ENCODE measurements around the gene SLC38A7.
A peak's percentile ranks its signal among the peaks of the same experiment; 100 is the strongest.
"Not testable (repeated sequence)": the region's sequence is repeated elsewhere in the genome, so short reads cannot be mapped to it uniquely, and the experiment has no call there.

The SLC38A7 gene

GRCh38 chr16:58638148-58639036, 46.2 kb downstream of the SLC38A7 start:
- no peaks in the 10 kb centered on the region for H3K9me3 ChIP-seq
- no peak overlapping the region for H3K4me3 ChIP-seq
- no peaks in the 10 kb centered on the region for H3K4me1 ChIP-seq
- no peak for DNase-seq (ENCODE audit: low spot score in 2 of 2)
- H3K27me3 ChIP-seq (ENCODE audit: low read depth), result no peaks in the 10 kb centered on the region
- in situ Hi-C loops (cut with MboI; ENCODE audit: low sequenced_read_pairs), result no loop called here
- no peaks in the 10 kb centered on the region for H3K36me3 ChIP-seq (replicated peaks)

DNA sequence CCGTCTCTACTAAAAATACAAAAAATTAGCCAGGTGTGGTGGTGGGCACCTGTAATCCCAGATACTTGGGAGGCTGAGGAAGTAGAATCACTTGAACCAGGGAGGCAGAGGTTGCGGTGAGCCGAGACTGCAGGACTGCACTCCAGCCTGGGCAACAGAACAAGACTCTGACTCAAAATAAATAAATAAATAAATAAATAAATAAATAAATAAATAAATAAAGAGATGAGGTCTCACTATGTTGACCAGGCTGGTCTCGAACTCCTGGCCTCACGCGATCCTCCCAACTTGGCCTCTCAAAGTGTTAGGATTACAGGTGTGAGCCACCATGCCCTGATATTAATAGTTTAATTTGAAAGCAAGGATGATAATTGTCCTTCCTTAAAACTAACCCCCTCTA, 47.5 kb downstream of the SLC38A7 start:
- H3K27me3 ChIP-seq (ENCODE audit: low read depth); H3K4me1 ChIP-seq; DNase-seq (ENCODE audit: low spot score in 2 of 2); H3K4me3 ChIP-seq; H3K36me3 ChIP-seq (replicated peaks); in situ Hi-C loops (cut with MboI; ENCODE audit: low sequenced_read_pairs); H3K9me3 ChIP-seq: not testable (repeated sequence)

GRCh38 chr16:58636466-58636865, 48.1 kb downstream of the SLC38A7 start:
- in situ Hi-C loops (cut with MboI; ENCODE audit: low sequenced_read_pairs), result no loop called here

GRCh38 chr16:58635502-58635901, 49.1 kb downstream of the SLC38A7 start:
- no peak overlapping the region for H3K4me3 ChIP-seq
- H3K9me3 ChIP-seq, result no peaks in the 10 kb centered on the region
- H3K36me3 ChIP-seq (replicated peaks), result no peaks in the 10 kb centered on the region
- H3K4me1 ChIP-seq, result no peaks in the 10 kb centered on the region
- in situ Hi-C loops (cut with MboI; ENCODE audit: low sequenced_read_pairs), result no loop called here
- DNase-seq (ENCODE audit: low spot score in 2 of 2), result no peak
- no peaks in the 10 kb centered on the region for H3K27me3 ChIP-seq (ENCODE audit: low read depth)

More at GRCh38 chr16:58636466-58636865, 48.1 kb downstream of the SLC38A7 start:
- Histone ChIP-seq H3K9me3 (no peaks in the 10 kb centered on the region), H3K36me3 (replicated peaks) (no peaks in the 10 kb centered on the region), H3K27me3 (ENCODE audit: low read depth) (no peaks in the 10 kb centered on the region), H3K4me1 (no peaks in the 10 kb centered on the region), H3K4me3 (no peak overlapping the region)
- no peak for DNase-seq (ENCODE audit: low spot score in 2 of 2)

DNA sequence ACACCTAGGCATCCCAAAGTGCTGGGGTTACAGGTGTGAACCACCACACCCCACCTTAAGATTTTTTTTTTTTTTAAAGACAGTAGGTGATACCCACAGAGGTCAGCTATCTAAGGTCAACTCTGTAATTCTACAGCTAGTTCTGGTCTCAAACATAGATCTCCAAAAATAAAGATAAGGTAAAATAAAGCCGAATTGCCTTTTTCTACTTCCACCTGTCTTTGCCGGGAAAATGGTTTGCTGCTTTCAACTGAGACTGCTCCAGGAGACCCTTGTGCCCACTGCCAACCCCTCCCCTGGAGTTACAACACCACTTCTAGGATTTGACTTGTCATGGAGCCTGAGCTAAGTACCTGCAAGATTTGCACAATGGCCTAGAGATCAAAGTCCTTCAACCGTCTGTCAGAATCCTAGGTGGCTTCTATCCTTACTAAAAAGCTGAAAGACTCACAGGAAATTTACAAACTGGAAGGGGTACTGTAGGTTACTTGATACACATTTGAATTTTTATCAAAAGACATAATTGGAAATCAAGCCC, 50.2 kb downstream of the SLC38A7 start:
- DNase-seq (ENCODE audit: low spot score in 2 of 2), result no peak
- no peaks in the 10 kb centered on the region for H3K9me3 ChIP-seq
- no peak overlapping the region for H3K4me3 ChIP-seq
- H3K4me1 ChIP-seq, result no peaks in the 10 kb centered on the region
- no peaks in the 10 kb centered on the region for H3K27me3 ChIP-seq (ENCODE audit: low read depth)
- H3K36me3 ChIP-seq (replicated peaks), result peaks cover 3% of the 10 kb centered on the region
- in situ Hi-C loops (cut with MboI; ENCODE audit: low sequenced_read_pairs), result no loop called here

DNA sequence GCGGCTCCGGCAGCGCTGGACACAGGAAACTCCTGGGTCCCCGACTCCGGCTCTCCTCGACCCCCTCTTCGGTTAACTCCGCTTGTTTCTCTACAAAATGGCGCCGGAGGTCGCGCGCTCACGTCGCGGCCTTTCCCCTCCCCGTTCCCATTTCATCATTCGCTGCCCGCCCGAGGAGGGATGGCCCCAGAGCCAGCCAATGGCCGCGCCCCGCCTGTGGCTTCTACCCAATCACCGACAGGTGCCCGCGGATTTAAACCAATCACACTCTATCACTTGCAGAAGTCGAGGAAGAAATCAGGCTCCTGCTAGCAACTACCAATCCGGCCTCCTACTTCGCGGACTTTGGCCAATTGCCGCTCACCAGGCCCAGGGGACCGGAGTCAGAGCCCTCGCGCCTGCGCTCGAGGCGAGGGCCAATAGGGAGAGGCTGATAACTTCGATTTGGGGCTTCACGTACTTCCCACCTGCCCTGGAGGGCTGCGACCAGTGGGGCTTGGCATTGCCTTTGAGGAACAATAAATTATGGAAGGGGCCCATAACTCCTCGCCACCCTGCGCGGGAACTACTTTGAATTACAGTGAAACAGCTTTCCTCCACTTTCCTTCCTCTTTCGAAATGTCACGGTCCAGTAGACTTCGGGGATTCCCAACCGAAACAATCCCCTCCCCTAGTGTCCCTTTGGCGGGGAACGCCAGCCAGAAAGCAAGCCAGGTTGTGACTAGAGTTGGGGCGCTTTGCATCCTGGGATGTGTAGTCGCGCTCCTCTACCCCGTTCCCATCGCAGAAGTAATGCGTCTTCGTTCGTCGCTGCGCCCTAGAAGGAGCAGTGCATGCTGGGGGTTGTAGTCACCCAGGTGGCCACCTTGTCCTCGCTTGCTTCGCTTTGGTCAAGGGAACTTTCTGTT, 54.6 kb downstream of the SLC38A7 start, which contains the start of gene CNOT1:
Gene CNOT1 (minus strand): TSS at position 94 of the 908 bp plus-strand sequence. CDS start 30,489 bp downstream, outside the sequence.
- Histone ChIP-seq H3K4me3 (peak within 1 kb of the TSS; percentile 96), H3K9me3 (no peaks in the 10 kb centered on the region), H3K36me3 (replicated peaks) (peaks cover 8% of the 10 kb centered on the region), H3K4me1 (no peaks in the 10 kb centered on the region), H3K27me3 (ENCODE audit: low read depth) (no peaks in the 10 kb centered on the region)
- in situ Hi-C loops (cut with MboI; ENCODE audit: low sequenced_read_pairs), result no loop called here
- DNase-seq (ENCODE audit: low spot score in 2 of 2), result peak; percentile 98 to 100

DNA sequence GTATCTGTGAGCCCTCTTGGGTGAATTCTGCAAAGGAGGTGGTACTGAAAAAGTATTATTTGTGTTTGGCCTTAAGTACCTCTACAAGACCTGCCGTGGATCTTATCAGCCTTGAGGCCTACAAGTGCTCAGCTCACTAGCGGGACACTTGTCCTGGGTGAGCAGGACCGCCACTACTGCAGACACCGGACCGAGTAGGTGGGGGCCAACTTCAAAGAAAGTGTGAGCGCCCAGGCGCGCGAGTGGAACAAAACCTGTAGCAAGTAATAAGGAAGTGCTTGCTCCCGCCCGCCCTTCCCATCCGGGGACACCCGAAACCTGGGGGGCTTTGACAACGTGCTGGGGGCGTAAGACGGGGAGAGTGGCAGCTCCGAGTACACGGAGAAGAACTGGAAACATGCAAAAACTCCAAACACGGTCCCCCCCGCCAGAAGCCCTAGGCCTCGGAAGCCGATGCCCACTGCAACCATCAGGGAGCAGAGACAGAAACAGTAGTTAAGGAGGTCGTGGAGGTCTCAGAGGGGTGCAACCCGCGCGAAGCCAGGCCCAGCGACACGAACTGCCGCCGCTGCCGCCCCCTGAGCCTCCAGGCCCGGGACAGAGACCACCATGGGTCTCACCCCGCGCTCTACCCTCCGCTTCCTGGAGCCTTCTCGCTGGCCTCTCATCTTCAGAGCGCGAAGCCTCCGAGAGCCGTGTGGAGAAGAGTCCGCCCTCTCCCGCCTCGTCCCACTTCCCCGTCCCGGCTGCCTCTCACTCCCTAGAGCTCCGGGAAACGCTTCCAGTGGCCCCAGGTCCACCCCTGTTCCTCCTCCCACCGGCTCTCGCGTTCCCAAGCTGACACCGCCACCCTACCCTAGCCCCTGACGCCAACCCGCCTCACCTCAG, 55.5 kb downstream of the SLC38A7 start:
- peak overlapping the region; percentile 96 for H3K4me3 ChIP-seq
- H3K36me3 ChIP-seq (replicated peaks), result peaks cover 17% of the 10 kb centered on the region
- no peaks in the 10 kb centered on the region for H3K27me3 ChIP-seq (ENCODE audit: low read depth)
- H3K4me1 ChIP-seq, result no peaks in the 10 kb centered on the region
- H3K9me3 ChIP-seq, result no peaks in the 10 kb centered on the region
- in situ Hi-C loops (cut with MboI; ENCODE audit: low sequenced_read_pairs), result no loop called here
- DNase-seq (ENCODE audit: low spot score in 2 of 2), result peak in 1 of 2 experiments; percentile 55

DNA sequence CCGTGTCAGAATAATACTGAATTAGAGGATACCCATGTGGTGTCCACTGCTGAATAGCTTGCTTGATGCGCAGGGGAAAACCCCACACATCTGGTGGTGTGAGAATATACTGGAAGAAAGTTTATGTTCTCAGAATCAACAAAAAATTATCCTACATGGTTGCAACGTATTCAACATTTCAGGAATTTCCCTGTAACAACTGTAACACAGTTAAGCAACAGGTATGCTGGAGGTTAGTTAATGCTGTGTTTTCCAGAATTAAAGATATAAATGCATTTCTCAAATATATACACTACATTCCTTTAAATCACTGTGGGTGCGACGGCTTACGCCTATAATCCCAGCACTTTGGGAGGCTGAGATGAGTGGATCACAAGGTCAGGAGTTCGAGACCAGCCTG, 60.4 kb downstream of the SLC38A7 start:
- DNase-seq (ENCODE audit: low spot score in 2 of 2), result no peak
- H3K36me3 ChIP-seq (replicated peaks), result peaks cover 52% of the 10 kb centered on the region
- H3K9me3 ChIP-seq, result no peaks in the 10 kb centered on the region
- H3K27me3 ChIP-seq (ENCODE audit: low read depth), result no peaks in the 10 kb centered on the region
- no peaks in the 10 kb centered on the region for H3K4me1 ChIP-seq
- in situ Hi-C loops (cut with MboI; ENCODE audit: low sequenced_read_pairs), result no loop called here
- no peak overlapping the region for H3K4me3 ChIP-seq

DNA sequence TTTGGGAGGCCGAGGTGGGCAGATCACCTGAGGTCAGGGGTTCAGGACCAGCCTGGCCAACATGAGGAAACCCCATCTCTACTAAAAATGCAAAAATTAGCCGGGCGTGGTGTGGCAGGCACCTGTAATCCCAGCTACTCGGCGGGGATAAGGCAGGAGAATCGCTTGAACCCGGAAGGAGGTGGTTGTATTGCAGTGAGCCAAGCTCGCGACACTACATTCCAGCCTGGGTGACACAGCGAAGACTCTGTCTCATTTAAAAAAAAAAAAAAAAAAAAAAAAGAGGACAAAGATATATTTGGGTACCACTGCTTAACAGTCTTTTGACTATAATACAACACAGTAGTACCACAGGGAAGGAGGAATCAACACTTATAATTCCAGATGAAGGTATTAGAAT, 64.2 kb downstream of the SLC38A7 start:
- no peak for DNase-seq (ENCODE audit: low spot score in 2 of 2)
- H3K4me1 ChIP-seq, result no peaks in the 10 kb centered on the region
- in situ Hi-C loops (cut with MboI; ENCODE audit: low sequenced_read_pairs), result no loop called here
- H3K4me3 ChIP-seq, result no peak overlapping the region
- H3K36me3 ChIP-seq (replicated peaks), result peaks cover 70% of the 10 kb centered on the region
- no peaks in the 10 kb centered on the region for H3K9me3 ChIP-seq
- no peaks in the 10 kb centered on the region for H3K27me3 ChIP-seq (ENCODE audit: low read depth)

DNA sequence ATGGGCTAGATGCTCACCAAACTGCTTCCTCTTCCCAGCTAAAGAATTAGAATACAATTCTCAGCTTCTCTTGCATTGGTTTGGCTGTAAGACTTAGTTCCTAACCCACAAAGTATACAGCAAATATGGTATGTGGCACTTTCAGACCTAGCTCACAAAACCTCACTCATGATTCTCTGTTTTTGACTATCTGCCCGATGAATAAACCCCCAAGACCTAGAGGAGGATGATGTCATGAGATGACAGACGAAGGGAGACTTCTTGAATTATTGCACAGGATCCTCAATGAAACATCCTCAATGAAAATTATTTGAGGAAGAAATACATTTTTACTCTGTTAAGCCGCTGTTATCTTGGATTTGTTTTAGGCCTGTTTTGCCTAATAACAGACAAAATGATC, 69.3 kb downstream of the SLC38A7 start:
- H3K9me3 ChIP-seq, result no peaks in the 10 kb centered on the region
- in situ Hi-C loops (cut with MboI; ENCODE audit: low sequenced_read_pairs), result no loop called here
- H3K27me3 ChIP-seq (ENCODE audit: low read depth), result no peaks in the 10 kb centered on the region
- H3K4me1 ChIP-seq, result no peaks in the 10 kb centered on the region
- H3K36me3 ChIP-seq (replicated peaks), result peaks cover 36% of the 10 kb centered on the region
- DNase-seq (ENCODE audit: low spot score in 2 of 2), result no peak
- H3K4me3 ChIP-seq, result no peak overlapping the region

Data from HAP-1 (cell line).